MM.1S (cell line): ENCODE measurements around the gene KCNS1.

ENCODE experiments used
- DNase-seq: peaks from one replicate; pipeline ENCODE4 v3.0.0-alpha.2; 2015
- H2AFZ ChIP-seq: fragments of 300-600 bp; sonication (generic); 2 replicates; pipeline ENCODE4 v1.6.0; 2016; ENCODE audit warnings: antibody characterized with exemption, low read length
- H3F3A ChIP-seq: fragments of 300-600 bp; sonication (generic); 2 replicates; pipeline ENCODE4 v1.6.1; 2016; ENCODE audit warnings: mild to moderate bottlenecking, antibody characterized with exemption, low read length, moderate library complexity, mixed read lengths; ENCODE audit not compliant: insufficient read depth
- H3K27ac ChIP-seq: fragments of 300-600 bp; sonication (generic); 2 replicates; pipeline ENCODE4 v1.5.1; 2016; ENCODE audit warnings: mild to moderate bottlenecking, low read length
- H3K27me3 ChIP-seq: fragments of 300-600 bp; sonication (generic); replicated peaks from 2 replicates; pipeline ENCODE4 v1.6.0; 2016; ENCODE audit warnings: low read length; ENCODE audit not compliant: insufficient read depth
- H3K36me3 ChIP-seq: fragments of 300-600 bp; sonication (generic); replicated peaks from 2 replicates; pipeline ENCODE4 v1.6.1; 2016; ENCODE audit warnings: mild to moderate bottlenecking, low read length, mixed read lengths; ENCODE audit not compliant: insufficient read depth
- H3K4me1 ChIP-seq: fragments of 300-600 bp; sonication (generic); 2 replicates; pipeline ENCODE4 v1.6.1; 2016; ENCODE audit warnings: low read length, mixed read lengths
- H3K4me2 ChIP-seq: fragments of 300-600 bp; sonication (generic); 2 replicates; pipeline ENCODE4 v1.6.0; 2016; ENCODE audit warnings: low read depth, low read length
- H3K4me3 ChIP-seq: fragments of 300-600 bp; sonication (generic); 2 replicates; pipeline ENCODE4 v1.5.1; 2016; ENCODE audit warnings: low read length, mixed read lengths
- H3K79me2 ChIP-seq: fragments of 300-600 bp; sonication (generic); 2 replicates; pipeline ENCODE4 v1.6.1; 2016; ENCODE audit warnings: mixed run types, low read length, mixed read lengths
- H3K9ac ChIP-seq: fragments of 300-600 bp; sonication (generic); 2 replicates; pipeline ENCODE4 v1.6.1; 2016; ENCODE audit warnings: low read length, mixed read lengths
- H3K9me2 ChIP-seq: fragments of 300-600 bp; sonication (generic); replicated peaks from 2 replicates; pipeline ENCODE4 v1.6.1; 2016; ENCODE audit warnings: mild to moderate bottlenecking, low read length, mixed read lengths; ENCODE audit not compliant: insufficient read depth
- H3K9me3 ChIP-seq: fragments of 300-600 bp; sonication (generic); replicated peaks from 2 replicates; pipeline ENCODE4 v1.6.1; 2016; ENCODE audit warnings: mild to moderate bottlenecking, low read length, mixed read lengths; ENCODE audit not compliant: insufficient read depth
- H4K20me1 ChIP-seq: fragments of 300-600 bp; sonication (generic); 2 replicates; pipeline ENCODE4 v1.6.1; 2016; ENCODE audit warnings: mild to moderate bottlenecking, low read length, moderate library complexity, mixed read lengths; ENCODE audit not compliant: insufficient read depth
- EZH2 ChIP-seq: fragments of 300-600 bp; sonication (generic); optimal IDR thresholded peaks from 2 replicates; pipeline ENCODE3; 2017; ENCODE audit warnings: low read depth, mild to moderate bottlenecking, antibody characterized with exemption, low read length, mixed read lengths
- EZH2phosphoT487 ChIP-seq: fragments of 300-600 bp; sonication (generic); IDR thresholded peaks from 2 replicates; pipeline ENCODE4 v1.6.1; 2018; ENCODE audit warnings: antibody characterized with exemption, low read length
- TF ChIP-seq, protein P1 (sequence below): fragments of 300-600 bp; sonication (generic); IDR thresholded peaks from 2 replicates; pipeline ENCODE4 v1.5.1; 2016; ENCODE audit warnings: antibody characterized with exemption, low read length, mixed read lengths

The KCNS1 gene

DNA sequence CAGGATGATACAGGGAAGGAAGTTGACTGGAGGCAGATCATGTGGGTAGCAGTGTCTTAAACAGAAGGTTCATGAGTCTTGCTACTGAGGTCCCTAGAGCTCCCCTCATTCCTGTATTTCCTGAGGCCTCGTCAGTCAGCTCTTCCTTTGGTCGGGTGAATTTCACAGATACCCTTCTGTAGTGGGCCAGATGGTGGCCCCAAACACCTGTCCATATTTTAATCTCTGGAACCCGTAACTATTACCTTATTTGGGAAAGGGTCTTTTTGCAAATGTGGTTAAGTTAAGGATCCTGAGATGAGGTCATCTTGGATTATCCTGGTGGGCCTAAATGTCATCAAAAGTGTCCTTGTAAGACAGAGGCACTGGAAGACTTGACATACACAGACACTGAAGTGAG lies 9.6 kb downstream of the KCNS1 start:
- no peak for TF ChIP-seq EZH2
- no peak for DNase-seq

DNA sequence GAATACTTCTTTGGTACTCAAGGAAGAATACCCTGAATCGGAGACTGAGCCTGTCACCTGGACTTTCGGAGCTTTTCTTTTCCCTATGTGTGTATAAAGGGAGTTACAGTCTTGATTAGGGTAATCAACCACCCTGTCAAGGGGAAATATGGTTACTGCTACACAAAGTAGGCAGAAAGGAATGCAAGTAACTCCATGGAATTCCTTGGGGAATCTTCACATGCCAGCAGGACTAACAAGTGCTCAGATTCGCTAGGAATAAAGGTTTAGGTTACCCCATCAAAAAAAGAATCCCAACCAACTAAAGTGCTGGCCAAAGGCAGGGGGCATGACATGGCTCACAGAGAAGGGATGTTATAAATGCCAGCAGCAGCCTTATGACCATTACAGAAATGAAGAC lies 10.4 kb downstream of the KCNS1 start:
- Histone ChIP-seq H3K9ac (no peak overlapping the region), H3K4me2 (no peak overlapping the region), H3K27ac (no peak overlapping the region), H3K4me3 (no peak overlapping the region), H2AFZ (no peak overlapping the region), H4K20me1 (no peaks in the 10 kb centered on the region), H3K27me3 (no peaks in the 10 kb centered on the region), H3K36me3 (no peaks in the 10 kb centered on the region), H3K9me2 (no peaks in the 10 kb centered on the region), H3K9me3 (no peaks in the 10 kb centered on the region), H3K79me2 (no peaks in the 10 kb centered on the region), H3F3A (no peaks in the 10 kb centered on the region), H3K4me1 (no peaks in the 10 kb centered on the region)
- TF ChIP-seq, protein P1, sequence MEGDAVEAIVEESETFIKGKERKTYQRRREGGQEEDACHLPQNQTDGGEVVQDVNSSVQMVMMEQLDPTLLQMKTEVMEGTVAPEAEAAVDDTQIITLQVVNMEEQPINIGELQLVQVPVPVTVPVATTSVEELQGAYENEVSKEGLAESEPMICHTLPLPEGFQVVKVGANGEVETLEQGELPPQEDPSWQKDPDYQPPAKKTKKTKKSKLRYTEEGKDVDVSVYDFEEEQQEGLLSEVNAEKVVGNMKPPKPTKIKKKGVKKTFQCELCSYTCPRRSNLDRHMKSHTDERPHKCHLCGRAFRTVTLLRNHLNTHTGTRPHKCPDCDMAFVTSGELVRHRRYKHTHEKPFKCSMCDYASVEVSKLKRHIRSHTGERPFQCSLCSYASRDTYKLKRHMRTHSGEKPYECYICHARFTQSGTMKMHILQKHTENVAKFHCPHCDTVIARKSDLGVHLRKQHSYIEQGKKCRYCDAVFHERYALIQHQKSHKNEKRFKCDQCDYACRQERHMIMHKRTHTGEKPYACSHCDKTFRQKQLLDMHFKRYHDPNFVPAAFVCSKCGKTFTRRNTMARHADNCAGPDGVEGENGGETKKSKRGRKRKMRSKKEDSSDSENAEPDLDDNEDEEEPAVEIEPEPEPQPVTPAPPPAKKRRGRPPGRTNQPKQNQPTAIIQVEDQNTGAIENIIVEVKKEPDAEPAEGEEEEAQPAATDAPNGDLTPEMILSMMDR, result no peak
- no peak for TF ChIP-seq EZH2
- no peak for DNase-seq

More for the DNA sequence above, 9.6 kb downstream of the KCNS1 start:
- Histone ChIP-seq H3K9me2 (no peaks in the 10 kb centered on the region), H3F3A (no peaks in the 10 kb centered on the region), H2AFZ (no peak overlapping the region), H3K9me3 (no peaks in the 10 kb centered on the region), H3K27ac (no peak overlapping the region), H3K36me3 (no peaks in the 10 kb centered on the region), H3K4me2 (no peak overlapping the region), H3K9ac (no peak overlapping the region), H3K4me3 (no peak overlapping the region), H3K27me3 (no peaks in the 10 kb centered on the region), H4K20me1 (no peaks in the 10 kb centered on the region), H3K79me2 (no peaks in the 10 kb centered on the region), H3K4me1 (no peaks in the 10 kb centered on the region)

DNA sequence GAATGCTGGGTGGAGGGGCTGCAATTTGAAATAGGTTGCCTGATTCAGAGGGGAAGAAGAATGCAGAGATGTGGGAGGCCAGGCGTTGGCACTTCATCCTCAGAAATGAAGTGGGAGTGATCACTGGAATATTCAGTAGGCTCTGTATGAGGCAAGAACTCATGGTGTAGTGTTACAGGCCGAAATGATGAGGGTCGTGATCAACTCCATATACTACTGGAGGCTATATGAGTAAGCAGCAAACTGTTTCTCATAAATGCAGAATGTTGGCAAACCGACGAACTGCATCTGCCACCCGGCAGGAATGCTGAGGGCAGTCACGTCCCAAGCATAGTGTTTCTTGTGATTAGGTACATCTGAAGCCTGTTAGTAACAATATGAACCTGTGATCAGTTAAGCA lies 12.7 kb downstream of the KCNS1 start:
- no peak for DNase-seq
- Histone ChIP-seq H4K20me1 (no peaks in the 10 kb centered on the region), H3K27me3 (no peaks in the 10 kb centered on the region), H2AFZ (no peak overlapping the region), H3K79me2 (no peaks in the 10 kb centered on the region), H3K36me3 (no peaks in the 10 kb centered on the region; the same call in 1 of the 2 replicates), H3K9me3 (no peaks in the 10 kb centered on the region), H3K4me2 (no peak overlapping the region), H3K4me3 (no peak overlapping the region), H3K27ac (no peak overlapping the region), H3K9ac (no peak overlapping the region), H3F3A (no peaks in the 10 kb centered on the region), H3K9me2 (no peaks in the 10 kb centered on the region), H3K4me1 (no peaks in the 10 kb centered on the region)
- TF ChIP-seq EZH2phosphoT487, result no peak

DNA sequence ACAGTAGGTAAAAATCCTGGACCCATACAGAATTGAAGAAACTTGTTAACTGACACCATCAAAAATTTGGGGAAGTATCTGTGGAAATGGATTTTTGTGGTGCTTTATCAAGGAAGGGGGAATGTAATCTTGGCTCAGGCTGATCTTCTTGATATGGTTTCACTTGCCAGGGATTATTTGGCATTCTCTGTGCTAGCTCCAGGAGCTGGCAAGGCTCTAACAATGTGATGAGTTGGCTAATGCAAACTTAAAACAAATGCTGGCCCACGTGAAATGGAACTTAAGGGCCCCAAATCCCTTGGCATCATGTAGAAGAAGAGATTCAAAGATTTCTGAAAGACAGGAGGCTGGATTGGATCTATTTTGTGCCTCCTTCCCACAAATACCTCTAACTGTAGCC lies 13.1 kb downstream of the KCNS1 start:
- Histone ChIP-seq H2AFZ (no peak overlapping the region), H3K4me2 (no peak overlapping the region), H3F3A (no peaks in the 10 kb centered on the region), H3K9me2 (no peaks in the 10 kb centered on the region), H3K4me1 (no peaks in the 10 kb centered on the region), H3K9ac (no peak overlapping the region), H3K27ac (no peak overlapping the region), H3K79me2 (no peaks in the 10 kb centered on the region), H4K20me1 (no peaks in the 10 kb centered on the region), H3K9me3 (no peaks in the 10 kb centered on the region), H3K27me3 (no peaks in the 10 kb centered on the region), H3K4me3 (no peak overlapping the region), H3K36me3 (no peaks in the 10 kb centered on the region; the same call in 1 of the 2 replicates)
- no peak for DNase-seq
- TF ChIP-seq EZH2phosphoT487 (no peak), EZH2 (no peak)
- TF ChIP-seq, protein P1, result no peak
